ENCODE results near the gene FZD10.

FZD10 gene

GRCh38 chr12:130214686-130215395 lies 52.6 kb downstream of the FZD10 start:
- no peak for DNase-seq
